DND-41 (cell line): ENCODE measurements around the gene DDX60.

Experiments used
- EZH2 ChIP-seq: IDR thresholded peaks from 3 replicates; pipeline ENCODE4 v1.6.1; 2012; ENCODE audit warnings: borderline replicate concordance, low read depth, mild to moderate bottlenecking, moderate library complexity, low read length, inconsistent platforms; ENCODE audit not compliant: severe bottlenecking
- TF ChIP-seq, protein P1 (sequence below): IDR thresholded peaks from 2 replicates; pipeline ENCODE4 v1.5.1; 2012; ENCODE audit warnings: borderline replicate concordance, low read length, moderate library complexity, mild to moderate bottlenecking; ENCODE audit not compliant: poor library complexity, severe bottlenecking; ENCODE audit errors: extremely low read depth

GRCh38 chr4:168291242-168291641 lies 27.3 kb downstream of the DDX60 start:
- TF ChIP-seq EZH2 = no peak
- TF ChIP-seq, protein P1, sequence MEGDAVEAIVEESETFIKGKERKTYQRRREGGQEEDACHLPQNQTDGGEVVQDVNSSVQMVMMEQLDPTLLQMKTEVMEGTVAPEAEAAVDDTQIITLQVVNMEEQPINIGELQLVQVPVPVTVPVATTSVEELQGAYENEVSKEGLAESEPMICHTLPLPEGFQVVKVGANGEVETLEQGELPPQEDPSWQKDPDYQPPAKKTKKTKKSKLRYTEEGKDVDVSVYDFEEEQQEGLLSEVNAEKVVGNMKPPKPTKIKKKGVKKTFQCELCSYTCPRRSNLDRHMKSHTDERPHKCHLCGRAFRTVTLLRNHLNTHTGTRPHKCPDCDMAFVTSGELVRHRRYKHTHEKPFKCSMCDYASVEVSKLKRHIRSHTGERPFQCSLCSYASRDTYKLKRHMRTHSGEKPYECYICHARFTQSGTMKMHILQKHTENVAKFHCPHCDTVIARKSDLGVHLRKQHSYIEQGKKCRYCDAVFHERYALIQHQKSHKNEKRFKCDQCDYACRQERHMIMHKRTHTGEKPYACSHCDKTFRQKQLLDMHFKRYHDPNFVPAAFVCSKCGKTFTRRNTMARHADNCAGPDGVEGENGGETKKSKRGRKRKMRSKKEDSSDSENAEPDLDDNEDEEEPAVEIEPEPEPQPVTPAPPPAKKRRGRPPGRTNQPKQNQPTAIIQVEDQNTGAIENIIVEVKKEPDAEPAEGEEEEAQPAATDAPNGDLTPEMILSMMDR = no peak
